RKO (cell line): ENCODE results near the gene SLC35B1.
A peak's percentile ranks its signal among the peaks of the same experiment; 100 is the strongest.
"Not testable (repeated sequence)": the region's sequence is repeated elsewhere in the genome, so short reads cannot be mapped to it uniquely, and the experiment has no call there.

ENCODE experiments used
- DNase-seq: peaks from one replicate; pipeline ENCODE4 v3.0.0-alpha.2; 2016; ENCODE audit warnings: low spot score

SLC35B1 gene

DNA sequence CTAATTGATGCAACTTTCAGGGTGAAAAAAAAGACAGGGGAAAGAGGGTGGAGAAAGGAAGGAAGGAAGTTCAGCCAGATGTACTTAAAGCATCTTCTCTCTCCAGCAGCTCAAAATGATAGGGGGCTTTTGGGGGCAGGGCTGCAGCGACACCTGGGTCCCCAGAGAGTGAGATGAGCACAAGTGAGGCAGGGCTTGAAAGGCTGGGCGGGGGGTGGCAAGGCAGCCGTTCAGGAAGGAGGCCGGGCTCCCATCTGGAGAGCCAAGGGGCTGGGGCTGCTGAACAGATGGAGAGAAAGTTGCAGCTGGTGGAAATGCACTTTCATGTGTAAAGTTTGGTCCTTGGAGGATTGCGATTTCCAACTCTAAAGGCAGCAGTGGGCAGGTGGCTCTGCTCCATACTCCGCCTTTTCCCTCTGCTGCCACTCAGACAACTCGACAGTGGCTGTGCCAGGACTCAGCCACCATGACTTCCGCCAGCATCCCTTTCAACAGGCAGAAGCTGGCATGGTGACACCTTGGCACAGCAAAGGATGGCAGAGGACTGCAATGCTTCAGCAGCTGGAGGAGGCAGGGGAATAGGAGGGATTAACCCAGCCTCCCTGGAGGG, 7.7 kb downstream of the SLC35B1 start:
- DNase-seq, result no peak

DNA sequence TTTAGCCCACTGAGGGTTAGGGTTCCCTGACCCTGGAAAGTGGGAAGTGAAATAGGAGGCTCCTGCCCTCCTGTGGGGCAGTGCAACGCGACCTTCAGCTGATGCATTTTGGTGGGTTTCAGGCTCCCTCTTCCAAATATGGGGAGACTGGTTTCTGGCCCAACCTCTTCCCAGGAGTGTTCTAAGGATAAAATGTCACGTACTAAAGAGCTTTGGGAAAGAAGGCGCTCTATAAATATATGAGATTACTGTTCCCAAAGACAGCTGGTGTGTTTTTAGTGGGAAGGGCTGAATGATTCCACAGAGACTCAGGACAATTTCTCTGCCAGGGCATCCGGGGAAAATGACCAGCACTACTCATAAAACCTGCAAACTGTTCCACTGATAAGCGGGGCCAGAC, 9.8 kb downstream of the SLC35B1 start:
- no peak for DNase-seq

DNA sequence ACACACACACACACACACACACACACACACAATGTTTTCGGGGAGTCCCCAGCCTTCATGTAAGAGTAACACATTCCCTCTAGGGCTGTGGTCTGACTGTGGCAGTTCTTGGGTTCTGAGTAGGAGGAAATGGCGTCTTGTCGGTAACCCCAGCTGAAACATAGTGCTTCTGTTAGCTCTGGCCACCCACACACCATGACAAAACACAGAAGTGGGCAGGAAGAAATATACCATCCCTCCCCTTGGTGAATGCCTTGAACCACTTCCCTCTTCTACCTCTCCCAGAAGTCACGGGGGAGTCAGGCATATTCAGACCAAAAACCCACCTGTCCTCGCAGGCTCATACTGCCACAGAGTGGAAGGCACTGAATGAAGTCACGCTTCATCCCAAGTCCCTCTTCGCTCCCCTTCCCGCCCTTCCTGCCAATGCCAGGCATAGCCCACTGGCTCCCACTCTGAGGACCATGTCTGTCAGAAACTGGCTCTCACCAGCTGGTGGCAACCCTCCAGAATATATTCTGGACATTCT, 11.5 kb downstream of the SLC35B1 start:
- DNase-seq, result no peak

- no peak for DNase-seq
These were observed 12.0 kb downstream of the SLC35B1 start for GRCh38 chr17:49695698-49696232.

GRCh38 chr17:49694847-49695697, 12.7 kb downstream of the SLC35B1 start:
- peak; percentile 30 for DNase-seq

- no peak for DNase-seq
These were observed 15.0 kb downstream of the SLC35B1 start for GRCh38 chr17:49692751-49693150.

- no peak for DNase-seq
These were observed 16.0 kb downstream of the SLC35B1 start for GRCh38 chr17:49691677-49692191.

- no peak for DNase-seq
These were observed 16.6 kb downstream of the SLC35B1 start for GRCh38 chr17:49691086-49691676.

DNA sequence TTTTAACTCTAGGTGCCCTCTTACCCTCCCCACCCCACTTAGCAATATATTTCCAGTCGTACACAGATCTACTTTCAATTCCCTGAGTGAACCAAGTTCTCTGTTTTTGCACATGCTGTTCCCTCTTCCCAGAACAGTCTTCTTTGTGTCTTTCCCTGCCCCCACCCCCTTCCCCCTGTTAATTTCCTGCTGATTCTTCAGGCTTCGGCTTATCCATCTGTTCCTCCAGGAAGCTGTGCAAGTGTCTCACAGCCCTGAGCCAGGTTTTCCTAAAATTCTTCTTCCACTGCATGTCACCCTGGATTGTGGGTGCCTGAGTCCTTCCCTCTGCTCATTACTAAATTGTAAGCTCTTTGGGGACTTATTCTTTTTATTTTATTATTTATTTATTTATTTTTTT, 17.5 kb downstream of the SLC35B1 start:
- no peak for DNase-seq

DNA sequence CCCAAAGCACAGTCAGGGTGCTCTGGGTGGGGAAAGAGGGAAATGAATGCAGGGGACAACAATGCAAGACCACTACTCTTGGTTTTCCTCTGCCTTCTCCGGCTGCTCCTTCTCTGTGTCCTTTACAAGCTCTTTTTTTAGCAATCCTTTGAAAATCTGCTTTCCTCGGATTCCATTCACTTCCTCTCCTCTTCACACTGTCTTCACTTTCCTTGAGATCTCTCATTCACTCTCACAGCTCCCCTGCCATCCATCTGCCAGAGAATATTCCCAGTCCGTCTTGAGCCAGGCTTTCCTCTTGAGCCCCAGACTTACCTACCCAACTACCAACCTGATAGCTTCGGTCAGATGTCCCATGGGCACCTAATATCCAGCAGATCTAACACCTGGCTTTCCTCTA, 18.9 kb downstream of the SLC35B1 start:
- DNase-seq, result no peak

DNA sequence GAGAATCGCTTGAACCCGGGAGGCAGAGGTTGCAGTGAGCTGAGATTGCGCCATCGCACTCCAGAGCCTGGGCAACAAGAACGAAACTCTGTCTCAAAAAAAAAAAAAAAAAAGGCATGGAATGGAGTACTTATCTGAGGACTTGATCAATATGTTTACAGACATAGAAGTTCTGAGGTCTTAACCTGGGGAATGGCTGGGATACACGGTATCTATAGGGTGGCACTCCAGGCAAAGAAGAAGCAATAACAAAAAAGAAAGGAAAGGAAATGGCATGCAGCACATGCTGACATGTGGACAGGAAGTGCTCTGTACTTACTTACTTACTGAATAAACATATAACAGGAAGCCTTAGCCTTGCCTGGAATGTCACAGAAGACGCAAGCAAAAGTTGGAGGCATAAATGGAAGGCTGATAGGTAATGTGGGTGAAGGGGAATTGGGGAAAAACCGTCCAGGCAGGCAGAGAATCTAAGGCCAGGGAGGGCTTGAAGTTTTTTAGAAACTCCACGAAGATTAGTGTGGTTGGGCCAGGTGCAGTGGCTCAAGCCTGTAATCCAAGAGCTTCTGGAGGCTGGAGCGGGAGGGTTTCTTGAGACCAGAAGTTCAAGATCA, 19.8 kb downstream of the SLC35B1 start:
- DNase-seq, result no peak

DNA sequence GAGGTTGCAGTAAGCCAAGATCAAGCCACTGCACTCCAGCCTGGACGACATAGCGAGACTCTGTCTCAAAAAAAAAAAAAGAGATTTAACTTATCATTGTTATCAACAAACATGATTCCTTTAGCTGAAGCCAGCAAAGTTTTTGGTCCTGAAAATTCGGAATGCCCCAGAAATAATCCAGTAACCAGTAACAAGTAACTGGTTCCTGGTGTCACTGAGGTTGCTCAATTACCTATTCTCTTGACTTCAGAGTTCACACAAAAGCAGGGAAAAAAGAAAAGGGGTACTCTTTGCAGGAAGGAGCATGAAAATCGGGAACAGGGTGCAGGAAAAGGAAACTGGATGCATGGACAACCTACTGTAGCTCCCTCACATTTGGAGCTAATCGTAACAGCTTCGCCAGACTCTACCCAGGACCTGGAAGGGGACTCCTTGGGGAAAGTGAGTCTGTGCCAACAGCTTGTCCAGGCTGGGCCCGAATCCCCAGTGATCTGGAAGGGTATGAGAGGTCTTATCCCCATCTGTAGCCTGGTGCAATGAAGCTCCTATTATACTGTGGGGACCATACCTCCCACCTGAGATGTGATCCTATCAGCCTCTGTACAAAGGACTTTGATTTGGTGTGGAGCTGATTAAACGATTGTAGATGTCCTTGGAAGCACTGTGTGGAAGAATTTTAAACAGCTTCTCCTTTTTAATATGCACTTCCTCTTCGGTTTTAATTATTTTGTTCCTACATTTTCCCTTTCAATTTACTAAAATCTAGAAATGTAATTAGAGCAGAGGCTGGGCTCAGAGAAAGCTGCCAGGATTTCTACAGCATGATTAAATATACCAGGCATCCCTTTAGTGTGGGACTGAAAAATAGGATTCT, 26.4 kb downstream of the SLC35B1 start:
- DNase-seq, result no peak

GRCh38 chr17:49680314-49680713, 27.4 kb downstream of the SLC35B1 start:
- no peak for DNase-seq

GRCh38 chr17:49677933-49678847, 29.6 kb downstream of the SLC35B1 start, which contains the start of gene SPOP:
SPOP (minus strand) TSS chr17:49678097; CDS start chr17:49622810, 55,287 bp downstream.
- DNase-seq, result peak; percentile 97

GRCh38 chr17:49677134-49677932, 30.4 kb downstream of the SLC35B1 start:
- DNase-seq, result peak; percentile 92

DNA sequence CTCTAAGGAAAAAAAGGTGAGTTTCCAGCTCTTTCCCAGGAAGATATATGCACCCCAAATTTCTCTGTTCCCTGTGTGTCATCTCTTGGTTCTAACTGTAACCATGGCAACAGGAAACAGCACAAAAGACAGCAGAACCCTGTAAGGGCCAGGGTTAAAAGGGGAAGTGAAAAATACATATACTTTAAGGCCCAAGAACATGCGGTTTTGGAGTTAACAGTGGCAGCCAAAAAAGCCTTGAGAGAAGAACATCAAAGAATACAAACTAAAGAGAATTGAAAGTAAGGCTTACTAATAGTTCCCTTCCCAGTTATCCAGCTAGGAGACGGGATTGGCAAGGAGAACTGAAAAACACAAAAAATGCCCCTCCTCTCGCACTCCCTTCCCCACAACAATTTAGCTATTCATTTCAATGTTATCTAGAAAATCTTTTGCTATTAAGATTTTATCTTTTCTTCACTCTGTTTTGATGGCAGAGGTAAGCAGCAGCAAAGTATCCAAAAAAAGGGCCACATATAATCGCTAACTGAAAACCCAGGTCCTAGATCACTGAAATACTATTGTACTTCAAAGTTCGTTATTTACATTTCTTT, 31.4 kb downstream of the SLC35B1 start:
- DNase-seq, result peak; percentile 83

DNA sequence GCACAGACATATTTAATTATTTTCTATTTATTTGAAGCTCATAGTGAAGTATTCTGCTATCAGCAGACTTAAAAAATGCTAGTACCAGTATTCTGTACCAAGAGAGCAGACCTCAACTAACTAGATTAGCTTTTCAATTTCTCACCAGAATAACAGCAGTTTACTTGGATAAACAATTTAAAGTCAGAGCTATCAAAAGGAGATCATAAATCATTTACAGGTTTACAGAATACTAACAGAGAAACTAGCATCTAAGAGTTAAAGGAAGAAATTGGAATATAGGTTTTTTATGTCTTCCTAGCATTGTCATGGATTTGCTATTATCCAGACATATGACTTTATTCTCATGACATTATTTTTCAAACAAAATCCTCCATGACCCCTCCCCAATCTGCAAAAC, 33.3 kb downstream of the SLC35B1 start:
- DNase-seq, result no peak

- DNase-seq, result not testable (repeated sequence)
These were observed 34.1 kb downstream of the SLC35B1 start for GRCh38 chr17:49673679-49674078.

- DNase-seq, result no peak
These were observed 37.1 kb downstream of the SLC35B1 start for GRCh38 chr17:49670641-49671040.
